Stimulated activated naive CD8-positive, alpha-beta T cell treated with anti-CD3 and anti-CD28 coated beads, Interleukin-15, Interleukin-2, amounts not matched to agents 100 U/mL and 50 U/mL, for 24 hours (primary cell): ENCODE results near the gene FBXO41.
A peak's percentile ranks its signal among the peaks of the same experiment; 100 is the strongest.

Experiments used
- ATAC-seq: fragments of 150-1000 bp; cut with Tn5 transposase; one replicate; pipeline ENCODE4 v1.10.0; 2021
- DNase-seq: peaks from one replicate; pipeline ENCODE4 v3.0.0; 2021

Gene FBXO41

GRCh38 chr2:73214120-73215035, 69.9 kb downstream of the FBXO41 start, which contains the start of gene SMYD5:
TSS of gene SMYD5 (plus strand) at chr2:73214245. CDS start at chr2:73214267, 22 bp downstream.
- DNase-seq: peak; percentile 95

GRCh38 chr2:73212448-73213176, 71.7 kb downstream of the FBXO41 start:
- ATAC-seq (peak; percentile 72), DNase-seq (peak; percentile 81)

More at GRCh38 chr2:73214120-73215035, 69.9 kb downstream of the FBXO41 start, which contains the start of gene SMYD5:
- ATAC-seq: peak; percentile 90

GRCh38 chr2:73212098-73212447, 72.2 kb downstream of the FBXO41 start:
- ATAC-seq: no peak
- DNase-seq: no peak

- DNase-seq (no peak), ATAC-seq (no peak)
Measured at GRCh38 chr2:73210696-73211095, 73.6 kb downstream of the FBXO41 start.

GRCh38 chr2:73210019-73210418, 74.3 kb downstream of the FBXO41 start:
- ATAC-seq (no peak), DNase-seq (no peak)

- ATAC-seq: no peak
- DNase-seq: no peak
Measured at GRCh38 chr2:73208258-73208657, 76.0 kb downstream of the FBXO41 start.

- ATAC-seq: no peak
- DNase-seq: no peak
Measured at GRCh38 chr2:73205611-73206010, 78.7 kb downstream of the FBXO41 start.
